Mucosa of gallbladder (tissue), 1 donor: ENCODE results near the gene PDE10A. TPM values are rescaled to one million over a fixed set of nuclear protein-coding genes. Genes with fewer than 3 reads are reported as not detected.
"Not testable (repeated sequence)": the region's sequence is repeated elsewhere in the genome, so short reads cannot be mapped to it uniquely, and the experiment has no call there.

ENCODE experiments used
- DNase-seq: peaks from one replicate; pipeline ENCODE4 v3.0.0-alpha.2; 2020; ENCODE audit warnings: low spot score
- total RNA-seq: library from RNA; stranded (reverse); gene quantifications from one replicate; pipeline ENCODE4 v1.2.1, GENCODE V29; 2021
- donor health status: DM: no; HTN: no; CAD: no.

Gene PDE10A
- total RNA-seq, 1 donor from 2014 or later, result 29.0 TPM

- DNase-seq, result no peak
These were observed 184.5 kb downstream of the PDE10A start for GRCh38 chr6:165478581-165478980.

GRCh38 chr6:165469483-165469882 lies 193.6 kb downstream of the PDE10A start:
- DNase-seq, result no peak

GRCh38 chr6:165468340-165469235 lies 194.5 kb downstream of the PDE10A start:
- no peak for DNase-seq

GRCh38 chr6:165463499-165463898 lies 199.5 kb downstream of the PDE10A start:
- DNase-seq, result not testable (repeated sequence)

GRCh38 chr6:165459605-165460301 lies 203.3 kb downstream of the PDE10A start:
- DNase-seq, result not testable (repeated sequence)

GRCh38 chr6:165458134-165458533 lies 204.9 kb downstream of the PDE10A start:
- no peak for DNase-seq

- DNase-seq, result no peak
These were observed 206.8 kb downstream of the PDE10A start for GRCh38 chr6:165456286-165456685.

GRCh38 chr6:165455488-165455887 lies 207.6 kb downstream of the PDE10A start:
- no peak for DNase-seq

GRCh38 chr6:165453395-165453794 lies 209.6 kb downstream of the PDE10A start:
- no peak for DNase-seq

GRCh38 chr6:165451838-165452237 lies 211.2 kb downstream of the PDE10A start:
- no peak for DNase-seq

GRCh38 chr6:165448210-165448609 lies 214.8 kb downstream of the PDE10A start:
- DNase-seq, result no peak

GRCh38 chr6:165447141-165447540 lies 215.9 kb downstream of the PDE10A start:
- no peak for DNase-seq

- no peak for DNase-seq
These were observed 216.7 kb downstream of the PDE10A start for GRCh38 chr6:165446331-165446730.

- DNase-seq, result no peak
These were observed 219.6 kb downstream of the PDE10A start for GRCh38 chr6:165443462-165443861.

- DNase-seq, result no peak
These were observed 221.9 kb downstream of the PDE10A start for GRCh38 chr6:165441181-165441580.

- no peak for DNase-seq
These were observed 223.0 kb downstream of the PDE10A start for GRCh38 chr6:165439928-165440554.

- no peak for DNase-seq
These were observed 236.1 kb downstream of the PDE10A start for GRCh38 chr6:165426892-165427291.

GRCh38 chr6:165422192-165422591 lies 240.8 kb downstream of the PDE10A start:
- no peak for DNase-seq

- DNase-seq, result no peak
These were observed 245.7 kb downstream of the PDE10A start for GRCh38 chr6:165417278-165417865.

- DNase-seq, result no peak
These were observed 258.3 kb downstream of the PDE10A start for GRCh38 chr6:165404697-165405096.

- DNase-seq, result no peak
These were observed 258.7 kb downstream of the PDE10A start for GRCh38 chr6:165404296-165404695.

GRCh38 chr6:165403006-165403595 lies 259.9 kb downstream of the PDE10A start:
- no peak for DNase-seq
